ENCODE measurements around the gene SIAH1.
"Not testable (repeated sequence)": the region's sequence is repeated elsewhere in the genome, so short reads cannot be mapped to it uniquely, and the experiment has no call there.

The SIAH1 gene, protein sequence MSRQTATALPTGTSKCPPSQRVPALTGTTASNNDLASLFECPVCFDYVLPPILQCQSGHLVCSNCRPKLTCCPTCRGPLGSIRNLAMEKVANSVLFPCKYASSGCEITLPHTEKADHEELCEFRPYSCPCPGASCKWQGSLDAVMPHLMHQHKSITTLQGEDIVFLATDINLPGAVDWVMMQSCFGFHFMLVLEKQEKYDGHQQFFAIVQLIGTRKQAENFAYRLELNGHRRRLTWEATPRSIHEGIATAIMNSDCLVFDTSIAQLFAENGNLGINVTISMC

GRCh38 chr16:48385253-48386150 is at the start of gene SIAH1:
Gene SIAH1, minus strand, starts transcription at chr16:48385413. Its CDS starts 22,985 bp downstream, at chr16:48362428.
- peak; percentile 70 to 91 (median 85) for DNase-seq

- DNase-seq, result no peak
These were observed 49.6 kb upstream of the SIAH1 start for GRCh38 chr16:48434653-48435317.

DNA sequence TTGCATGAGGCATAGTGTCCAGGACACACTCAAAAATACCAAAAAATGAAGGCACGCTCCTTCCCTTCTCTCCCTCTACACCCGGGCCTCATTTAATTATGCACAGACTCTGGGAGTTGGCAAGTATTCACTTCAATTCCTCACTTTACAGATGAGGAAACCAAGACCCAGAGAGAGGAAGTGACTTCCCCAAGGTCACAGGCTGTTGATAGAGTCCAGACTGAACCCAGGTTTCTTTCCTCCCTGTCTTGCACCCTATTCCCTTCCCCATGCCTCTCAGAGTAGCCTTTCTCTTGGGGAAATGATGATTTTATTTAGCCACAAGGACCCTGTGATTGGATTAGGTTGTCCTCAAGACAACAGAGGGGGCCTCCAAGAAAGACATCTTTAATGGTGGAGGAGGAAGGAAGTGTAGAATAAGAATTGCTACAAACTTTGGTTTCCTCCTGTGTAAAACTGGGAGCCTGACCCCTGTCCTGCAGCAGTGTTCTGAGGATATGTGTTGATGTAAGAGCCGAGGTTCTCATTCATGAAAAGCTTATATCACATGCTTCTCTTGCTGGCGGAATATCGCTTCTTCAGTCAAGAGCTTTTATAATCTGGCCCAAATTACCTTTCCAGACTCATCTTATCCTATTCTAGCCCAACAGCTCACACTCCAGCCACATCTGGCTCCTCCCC is 48.8 kb upstream of the SIAH1 start:
- DNase-seq, result no peak

- DNase-seq, result no peak
These were observed 48.1 kb upstream of the SIAH1 start for GRCh38 chr16:48433116-48433849.

GRCh38 chr16:48432136-48432535 is 46.9 kb upstream of the SIAH1 start:
- no peak for DNase-seq

GRCh38 chr16:48430890-48431289 is 45.7 kb upstream of the SIAH1 start:
- DNase-seq, result no peak

DNA sequence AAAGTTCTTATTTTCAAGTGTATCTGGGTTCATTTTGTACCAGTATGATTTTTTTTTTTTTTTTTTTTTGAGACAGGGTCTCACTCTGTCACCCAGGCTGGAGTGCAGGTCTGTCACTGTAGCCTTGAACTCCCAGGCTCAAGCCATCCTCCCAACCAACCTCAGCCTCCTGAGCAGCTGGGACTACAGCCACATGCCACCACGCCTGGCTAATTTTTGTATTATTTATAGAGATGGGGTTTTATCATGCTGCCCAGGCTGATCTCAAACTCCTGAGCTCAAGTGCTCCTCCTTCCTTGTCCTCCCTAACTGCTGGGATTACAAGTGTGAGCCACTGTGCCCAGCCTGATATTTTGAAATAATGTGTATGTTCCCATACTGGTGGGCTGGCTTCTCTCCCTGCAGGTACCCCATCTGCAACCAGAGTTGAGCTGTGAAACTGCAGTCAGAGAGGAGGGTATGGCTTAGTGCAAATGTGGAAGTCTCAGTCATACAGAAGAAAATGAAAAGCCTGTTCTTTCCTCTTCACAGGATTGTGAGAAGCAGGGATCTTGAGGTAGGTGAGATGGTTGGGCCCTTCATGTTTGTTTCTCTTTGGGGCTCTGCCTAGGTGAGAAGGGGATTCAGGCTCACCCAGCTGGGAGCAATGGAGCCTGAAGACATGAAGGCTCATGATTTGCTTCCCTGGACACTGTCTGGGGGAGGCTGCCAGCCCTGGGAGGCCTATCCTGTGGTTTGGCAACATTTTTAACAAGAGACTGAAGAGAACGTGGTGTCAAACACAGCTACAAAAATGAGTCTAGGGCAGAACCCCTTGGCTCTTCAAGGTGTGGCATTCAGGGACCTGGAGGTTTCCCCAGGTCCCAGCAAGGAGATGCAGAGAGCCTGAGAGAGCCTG is 41.3 kb upstream of the SIAH1 start:
- no peak for DNase-seq

- no peak for DNase-seq
These were observed 37.3 kb upstream of the SIAH1 start for GRCh38 chr16:48422537-48422936.

DNA sequence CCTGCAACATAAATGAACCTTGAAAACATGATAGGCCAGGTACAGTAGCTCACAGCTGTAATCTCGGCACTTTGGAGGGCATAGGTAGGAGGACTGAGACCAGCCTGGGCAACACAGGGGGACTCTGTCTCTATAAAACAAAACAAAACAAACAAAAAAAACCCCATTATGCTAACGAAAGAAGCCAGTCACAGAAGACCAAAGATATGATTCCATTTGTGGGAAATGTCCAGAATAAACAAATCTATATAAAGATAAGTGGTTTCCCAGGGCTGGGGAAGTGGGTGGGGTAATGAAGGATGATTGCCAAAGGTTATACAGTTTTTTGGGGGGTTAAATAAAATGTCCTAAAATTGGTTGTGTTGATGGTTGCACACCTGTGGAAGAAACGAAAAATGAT is 36.5 kb upstream of the SIAH1 start:
- DNase-seq, result no peak

- DNase-seq, result no peak
These were observed 35.2 kb upstream of the SIAH1 start for GRCh38 chr16:48420437-48420836.

DNA sequence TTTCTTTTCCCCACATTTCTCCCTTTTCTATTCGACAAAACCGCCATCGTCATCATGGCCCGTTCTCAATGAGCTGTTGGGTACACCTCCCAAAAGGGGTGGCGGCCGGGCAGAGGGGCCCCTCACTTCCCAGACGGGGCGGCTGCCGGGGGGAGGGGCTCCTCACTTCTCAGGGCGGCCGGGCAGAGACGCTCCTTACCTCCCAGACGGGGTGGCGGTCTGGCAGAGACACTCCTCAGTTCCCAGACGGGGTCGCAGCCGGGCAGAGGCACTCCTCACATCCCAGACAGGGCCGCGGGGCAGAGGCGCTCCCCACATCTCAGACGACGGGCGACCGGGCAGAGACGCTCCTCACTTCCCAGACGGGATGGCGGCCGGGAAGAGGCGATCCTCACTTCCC is 31.4 kb upstream of the SIAH1 start:
- DNase-seq, result not testable (repeated sequence)

DNA sequence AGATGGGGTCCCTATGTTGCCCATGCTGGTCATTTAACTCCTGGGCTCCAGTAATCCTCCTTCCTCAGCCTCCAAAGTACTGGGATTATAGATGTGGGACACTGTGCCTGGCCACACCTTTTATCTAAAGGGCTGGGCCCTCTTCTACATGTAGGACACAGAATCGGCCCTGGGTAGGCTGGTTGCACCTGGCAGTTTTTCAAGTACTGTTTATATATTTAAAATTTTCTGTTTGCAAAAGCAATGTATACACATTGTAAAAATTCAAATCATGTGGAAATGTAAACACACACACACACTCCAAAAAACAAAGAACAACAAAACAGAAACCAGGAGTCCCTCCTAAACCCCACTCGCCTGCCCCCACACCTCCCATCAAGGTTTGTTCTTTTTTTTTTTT is 28.1 kb upstream of the SIAH1 start:
- no peak for DNase-seq

DNA sequence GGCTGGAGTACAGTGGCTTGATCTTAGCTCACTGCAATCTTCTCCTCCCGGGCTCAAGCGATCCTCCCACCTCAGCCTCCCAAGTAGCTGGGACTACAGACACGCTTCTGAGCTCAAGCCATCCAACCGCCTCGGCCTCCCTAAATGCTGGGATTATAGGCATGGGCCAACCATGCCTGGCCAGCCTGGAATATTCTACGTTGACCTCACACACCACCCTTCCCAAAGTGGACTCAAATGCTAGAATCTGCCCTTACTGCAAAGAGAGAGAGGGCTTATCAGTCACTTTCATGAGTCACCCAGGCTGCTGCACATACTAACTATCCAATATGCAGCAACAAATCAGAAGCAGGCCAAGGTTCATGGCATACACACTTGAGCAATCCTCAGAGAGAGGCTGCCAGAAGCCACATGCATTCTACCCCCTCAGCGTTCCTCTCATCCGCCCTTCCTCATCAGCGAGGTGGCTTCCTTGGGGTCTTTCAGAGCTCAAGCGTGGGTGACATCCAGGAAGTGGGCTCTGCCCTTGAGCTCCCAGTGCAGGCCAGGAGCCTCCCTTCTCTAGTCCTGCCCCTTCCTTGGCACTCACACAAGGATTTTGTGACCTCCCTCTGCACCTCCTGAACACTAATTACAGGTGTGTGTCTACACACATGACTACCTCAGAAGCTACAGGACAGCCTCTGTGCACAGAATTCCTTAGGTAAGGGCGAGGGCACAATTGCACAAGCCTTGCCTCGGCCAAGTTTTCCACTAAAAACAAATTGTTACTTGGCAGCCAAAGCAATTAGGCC is 24.8 kb upstream of the SIAH1 start:
- no peak for DNase-seq

DNA sequence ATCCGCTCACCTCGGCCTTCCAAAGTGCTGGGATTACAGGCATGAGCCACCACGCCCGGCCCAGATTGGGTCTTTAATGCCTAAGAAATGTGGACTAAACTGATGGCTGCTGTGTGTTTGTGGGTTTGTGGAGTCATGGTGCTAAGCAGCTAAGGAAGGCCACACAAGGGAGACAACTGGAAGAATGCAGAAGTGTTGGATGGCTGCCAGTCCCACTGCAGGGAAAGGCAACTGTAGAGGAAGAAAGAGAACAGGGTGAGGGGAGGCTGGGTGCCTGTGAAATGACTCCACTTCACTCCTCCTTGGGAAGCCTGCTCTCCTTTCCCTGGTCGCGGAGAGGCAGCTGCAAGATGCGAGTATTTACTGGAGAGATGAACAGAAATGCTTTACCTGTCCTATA is 23.5 kb upstream of the SIAH1 start:
- DNase-seq, result no peak

- DNase-seq, result no peak
These were observed 20.7 kb upstream of the SIAH1 start for GRCh38 chr16:48405907-48406306.

DNA sequence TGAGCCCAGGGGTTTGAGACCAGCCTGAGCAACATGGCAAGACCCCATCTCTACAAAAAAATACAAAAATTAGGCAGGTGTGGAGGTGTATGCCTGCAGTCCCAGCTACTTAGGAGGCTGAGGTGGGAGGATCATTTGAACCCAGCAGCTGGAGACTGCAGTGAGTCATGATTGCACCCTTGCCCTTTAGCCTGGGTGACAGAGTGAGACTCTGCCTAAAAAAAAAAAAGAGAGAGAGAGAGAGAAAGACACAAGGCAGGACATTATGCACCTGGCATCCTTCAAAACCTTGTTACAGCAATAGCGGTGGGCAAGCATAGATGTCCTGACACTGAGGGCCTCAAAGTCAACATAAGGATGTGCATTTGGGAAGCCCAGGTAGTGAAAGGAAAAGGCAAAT is 19.9 kb upstream of the SIAH1 start:
- DNase-seq, result no peak

GRCh38 chr16:48402547-48402946 is 17.3 kb upstream of the SIAH1 start:
- not testable (repeated sequence) for DNase-seq

DNA sequence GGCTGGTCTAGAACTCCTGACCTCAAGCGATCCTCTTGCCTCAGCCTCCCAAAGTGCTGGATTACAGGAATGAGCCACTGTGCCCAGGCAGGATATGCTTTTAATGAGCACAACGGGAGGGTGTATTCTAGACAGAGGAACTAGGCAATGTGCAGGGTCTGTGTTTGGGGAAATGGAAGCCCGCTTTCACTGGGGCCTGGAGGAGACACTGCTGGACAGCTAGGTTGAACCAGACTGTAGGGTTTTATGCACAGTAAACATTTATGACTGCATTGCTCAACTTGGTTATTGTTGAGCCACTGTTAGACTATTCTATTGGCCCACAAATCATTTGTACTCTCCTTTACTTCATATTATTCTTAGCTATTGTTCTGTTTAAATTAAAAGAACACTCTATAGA is 10.2 kb upstream of the SIAH1 start:
- no peak for DNase-seq

DNA sequence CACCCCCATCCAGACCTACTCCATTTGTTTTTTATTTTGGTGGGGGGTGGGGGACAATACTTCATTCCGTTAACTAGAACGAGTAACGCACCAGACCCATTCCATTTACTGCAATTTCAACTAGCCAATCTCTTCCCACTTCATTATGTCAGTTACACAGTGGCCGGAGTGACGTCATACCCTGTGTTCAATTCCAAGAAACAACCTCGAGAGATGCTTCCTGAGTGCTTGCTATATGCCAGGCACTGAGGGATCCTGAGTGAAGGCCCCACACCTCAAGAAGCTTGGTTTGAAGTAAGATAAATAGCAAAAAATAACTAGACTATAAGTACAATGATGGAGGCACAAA is 9.1 kb upstream of the SIAH1 start:
- DNase-seq, result no peak
